Measurements from ENCODE around the gene PCCB.

PCCB gene

DNA sequence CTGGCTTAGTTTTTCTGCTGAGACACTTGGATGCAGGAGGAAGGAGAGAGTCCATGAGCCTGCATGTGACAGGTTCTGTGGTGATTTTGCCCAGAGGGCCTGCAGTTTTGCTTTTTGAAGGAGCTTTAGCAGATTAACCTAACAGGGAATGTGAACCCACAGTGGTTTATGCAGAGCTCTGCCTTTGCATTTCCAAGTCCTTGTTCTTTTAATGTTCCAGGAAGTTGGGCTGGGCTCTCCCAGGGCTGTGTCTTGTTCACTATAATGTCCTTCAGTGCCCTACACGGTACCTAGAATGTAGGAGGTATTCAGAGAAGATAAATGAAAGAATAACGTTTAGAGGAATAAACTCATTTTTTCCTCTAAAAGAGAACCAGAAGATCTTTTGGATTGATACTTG, 50.3 kb downstream of the PCCB start:
- TF ChIP-seq, protein P1, sequence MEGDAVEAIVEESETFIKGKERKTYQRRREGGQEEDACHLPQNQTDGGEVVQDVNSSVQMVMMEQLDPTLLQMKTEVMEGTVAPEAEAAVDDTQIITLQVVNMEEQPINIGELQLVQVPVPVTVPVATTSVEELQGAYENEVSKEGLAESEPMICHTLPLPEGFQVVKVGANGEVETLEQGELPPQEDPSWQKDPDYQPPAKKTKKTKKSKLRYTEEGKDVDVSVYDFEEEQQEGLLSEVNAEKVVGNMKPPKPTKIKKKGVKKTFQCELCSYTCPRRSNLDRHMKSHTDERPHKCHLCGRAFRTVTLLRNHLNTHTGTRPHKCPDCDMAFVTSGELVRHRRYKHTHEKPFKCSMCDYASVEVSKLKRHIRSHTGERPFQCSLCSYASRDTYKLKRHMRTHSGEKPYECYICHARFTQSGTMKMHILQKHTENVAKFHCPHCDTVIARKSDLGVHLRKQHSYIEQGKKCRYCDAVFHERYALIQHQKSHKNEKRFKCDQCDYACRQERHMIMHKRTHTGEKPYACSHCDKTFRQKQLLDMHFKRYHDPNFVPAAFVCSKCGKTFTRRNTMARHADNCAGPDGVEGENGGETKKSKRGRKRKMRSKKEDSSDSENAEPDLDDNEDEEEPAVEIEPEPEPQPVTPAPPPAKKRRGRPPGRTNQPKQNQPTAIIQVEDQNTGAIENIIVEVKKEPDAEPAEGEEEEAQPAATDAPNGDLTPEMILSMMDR (IDR thresholded peaks at IDR 0.05; ENCODE audit: low read depth, low read length, missing control alignments): no peak

DNA sequence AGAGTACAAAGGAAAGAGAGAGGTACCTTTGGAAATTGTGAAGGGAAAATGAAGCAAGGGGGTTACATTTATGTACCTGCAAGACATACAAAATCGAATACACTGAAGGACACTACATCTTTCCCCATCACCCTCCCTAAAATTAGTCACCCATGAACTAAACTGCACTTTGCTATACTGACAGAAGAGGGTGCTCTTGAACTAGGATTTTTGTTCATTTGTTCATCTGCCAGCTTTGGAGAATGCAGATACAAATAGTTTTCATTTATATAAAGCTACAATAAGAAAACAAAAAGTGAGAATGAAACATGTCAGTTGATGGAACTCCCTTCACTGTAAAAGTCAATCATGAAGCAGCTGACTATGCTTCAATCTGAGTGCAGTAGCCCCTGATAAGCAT, 55.7 kb downstream of the PCCB start:
- H3K4me3 ChIP-seq (replicated peaks; ENCODE audit: low read depth, low read length): no peak overlapping the region
- TF ChIP-seq, protein P1 (IDR thresholded peaks at IDR 0.05; ENCODE audit: low read depth, low read length, missing control alignments): peak; percentile 21
- DNase-seq (ENCODE audit: extremely low read depth, low read depth): peak; percentile 1

More for the DNA sequence above, 50.3 kb downstream of the PCCB start:
- H3K4me3 ChIP-seq (replicated peaks; ENCODE audit: low read depth, low read length): no peak overlapping the region
- no peak for DNase-seq (ENCODE audit: extremely low read depth, low read depth)

DNA sequence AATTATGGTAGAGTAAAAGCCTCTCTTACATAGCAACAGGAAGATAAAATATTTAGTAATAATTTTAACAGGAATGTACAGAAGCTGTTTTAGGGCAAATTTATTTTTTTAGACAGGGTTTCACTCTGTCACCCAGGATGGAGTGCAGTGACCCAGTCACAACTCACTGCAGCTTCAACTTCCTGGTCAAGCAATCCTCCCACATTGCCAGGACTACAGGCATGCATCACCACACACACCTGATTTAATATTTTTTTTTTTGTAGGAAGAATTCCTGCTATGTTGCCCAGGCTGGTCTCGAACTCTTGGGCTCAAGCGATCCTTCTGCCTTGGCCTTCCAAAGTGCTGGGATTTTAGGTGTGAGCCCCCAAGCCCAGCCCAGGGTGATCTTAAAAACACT, 61.1 kb downstream of the PCCB start:
- DNase-seq (ENCODE audit: extremely low read depth, low read depth): no peak
- TF ChIP-seq, protein P1 (IDR thresholded peaks at IDR 0.05; ENCODE audit: low read depth, low read length, missing control alignments): no peak
- H3K4me3 ChIP-seq (replicated peaks; ENCODE audit: low read depth, low read length): no peak overlapping the region

DNA sequence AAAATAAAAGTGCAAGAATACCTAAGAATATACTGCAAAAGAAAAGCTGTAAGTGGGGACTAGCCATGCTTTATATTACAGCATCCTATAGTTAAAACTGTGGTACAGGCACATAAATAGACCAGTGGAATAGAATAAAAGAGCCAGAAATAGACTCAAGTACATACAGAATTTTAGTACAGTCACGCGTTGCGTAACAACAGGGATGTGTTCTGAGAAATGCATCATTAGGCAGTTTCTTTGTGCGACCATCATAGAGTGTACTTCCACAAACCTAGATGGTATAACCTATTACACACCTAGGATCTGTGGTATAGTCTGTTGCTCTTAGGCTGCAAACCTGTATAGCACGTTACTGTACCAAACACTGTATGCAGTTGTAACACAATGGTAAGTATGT, 61.8 kb downstream of the PCCB start:
- no peak for DNase-seq (ENCODE audit: extremely low read depth, low read depth)
- TF ChIP-seq, protein P1 (IDR thresholded peaks at IDR 0.05; ENCODE audit: low read depth, low read length, missing control alignments): no peak
- H3K4me3 ChIP-seq (replicated peaks; ENCODE audit: low read depth, low read length): no peak overlapping the region

DNA sequence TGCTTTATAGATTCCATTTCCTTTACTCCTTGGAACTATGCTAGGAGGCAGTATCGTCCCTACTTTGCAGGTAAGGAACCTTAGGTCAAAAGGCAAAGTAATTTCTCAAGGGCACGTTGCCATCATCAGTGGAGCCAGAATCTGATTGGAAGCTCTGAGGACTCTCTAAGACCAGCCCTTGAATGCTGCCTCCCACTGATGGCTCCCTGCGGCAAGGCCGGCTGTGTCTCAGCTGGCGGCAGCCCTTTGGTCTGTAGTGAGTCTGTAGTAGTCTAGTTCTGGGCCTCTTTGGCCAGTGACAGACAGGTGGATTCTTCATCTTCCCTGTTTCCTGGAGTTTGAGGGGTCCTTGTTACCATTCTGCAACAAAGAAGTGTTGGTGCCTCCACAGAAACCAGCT, 76.2 kb downstream of the PCCB start:
- H3K4me3 ChIP-seq (replicated peaks; ENCODE audit: low read depth, low read length): no peak overlapping the region
- TF ChIP-seq, protein P1 (IDR thresholded peaks at IDR 0.05; ENCODE audit: low read depth, low read length, missing control alignments): no peak
- no peak for DNase-seq (ENCODE audit: extremely low read depth, low read depth)

DNA sequence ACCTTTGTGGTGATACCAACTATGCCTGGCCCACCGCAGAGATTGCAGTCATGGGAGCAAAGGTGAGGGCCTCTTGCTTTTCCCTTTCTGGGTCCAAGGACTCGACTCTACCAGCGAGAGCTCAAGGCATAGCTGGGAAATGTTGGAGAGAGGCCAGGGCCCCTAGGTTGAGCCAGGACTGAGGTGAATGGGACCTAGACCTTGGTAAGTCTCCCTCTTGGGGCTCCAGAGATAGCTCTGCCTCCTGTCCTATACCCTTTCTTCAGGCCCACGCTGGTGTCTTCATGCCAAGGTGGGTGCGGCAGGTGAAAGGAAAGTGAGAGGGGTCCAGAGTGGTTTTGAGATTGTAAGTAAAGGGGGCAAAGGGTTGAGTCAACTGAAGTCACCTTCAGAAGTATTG, 77.5 kb downstream of the PCCB start:
- TF ChIP-seq, protein P1 (IDR thresholded peaks at IDR 0.05; ENCODE audit: low read depth, low read length, missing control alignments): no peak
- DNase-seq (ENCODE audit: extremely low read depth, low read depth): no peak
- H3K4me3 ChIP-seq (replicated peaks; ENCODE audit: low read depth, low read length): no peak overlapping the region

DNA sequence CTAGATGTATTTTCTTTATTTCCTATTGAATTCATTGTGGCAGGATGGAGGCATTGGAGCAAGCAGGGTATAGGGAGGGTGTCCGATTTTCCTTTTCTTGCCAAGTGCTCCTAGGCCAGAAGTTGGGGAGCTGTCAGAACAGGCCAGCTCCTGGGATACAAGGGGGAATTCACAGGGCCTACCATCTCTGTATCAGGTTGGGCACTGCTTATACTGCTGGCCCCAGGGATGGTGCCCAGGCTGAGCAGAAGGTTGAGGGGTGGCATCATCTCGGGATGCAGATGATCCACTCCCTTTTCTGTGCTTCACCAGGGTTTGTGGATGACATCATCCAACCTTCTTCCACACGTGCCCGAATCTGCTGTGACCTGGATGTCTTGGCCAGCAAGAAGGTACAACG, 79.5 kb downstream of the PCCB start:
- no peak for DNase-seq (ENCODE audit: extremely low read depth, low read depth)
- TF ChIP-seq, protein P1 (IDR thresholded peaks at IDR 0.05; ENCODE audit: low read depth, low read length, missing control alignments): no peak

More for the DNA sequence above, 79.5 kb downstream of the PCCB start:
- no peak overlapping the region for H3K4me3 ChIP-seq (replicated peaks; ENCODE audit: low read depth, low read length)
